Stimulated activated CD4-positive, alpha-beta T cell treated with anti-CD3 and anti-CD28 coated beads, TNF-alpha, amount 100 ng/mL, for 48 hours (primary cell): ENCODE data around the gene ZNF365.
A peak's percentile ranks its signal among the peaks of the same experiment; 100 is the strongest.
"Not testable (repeated sequence)": the region's sequence is repeated elsewhere in the genome, so short reads cannot be mapped to it uniquely, and the experiment has no call there.

Experiments
- DNase-seq, 3 donors: peaks; one replicate each; pipeline ENCODE4 v3.0.0-alpha.2; 2020; ENCODE audit warnings: low read depth in 3 of 3

ZNF365 gene, protein sequence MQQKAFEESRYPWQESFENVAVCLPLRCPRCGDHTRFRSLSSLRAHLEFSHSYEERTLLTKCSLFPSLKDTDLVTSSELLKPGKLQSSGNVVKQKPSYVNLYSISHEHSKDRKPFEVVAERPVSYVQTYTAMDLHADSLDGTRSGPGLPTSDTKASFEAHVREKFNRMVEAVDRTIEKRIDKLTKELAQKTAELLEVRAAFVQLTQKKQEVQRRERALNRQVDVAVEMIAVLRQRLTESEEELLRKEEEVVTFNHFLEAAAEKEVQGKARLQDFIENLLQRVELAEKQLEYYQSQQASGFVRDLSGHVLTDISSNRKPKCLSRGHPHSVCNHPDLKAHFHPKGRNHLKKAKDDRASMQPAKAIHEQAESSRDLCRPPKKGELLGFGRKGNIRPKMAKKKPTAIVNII

DNA sequence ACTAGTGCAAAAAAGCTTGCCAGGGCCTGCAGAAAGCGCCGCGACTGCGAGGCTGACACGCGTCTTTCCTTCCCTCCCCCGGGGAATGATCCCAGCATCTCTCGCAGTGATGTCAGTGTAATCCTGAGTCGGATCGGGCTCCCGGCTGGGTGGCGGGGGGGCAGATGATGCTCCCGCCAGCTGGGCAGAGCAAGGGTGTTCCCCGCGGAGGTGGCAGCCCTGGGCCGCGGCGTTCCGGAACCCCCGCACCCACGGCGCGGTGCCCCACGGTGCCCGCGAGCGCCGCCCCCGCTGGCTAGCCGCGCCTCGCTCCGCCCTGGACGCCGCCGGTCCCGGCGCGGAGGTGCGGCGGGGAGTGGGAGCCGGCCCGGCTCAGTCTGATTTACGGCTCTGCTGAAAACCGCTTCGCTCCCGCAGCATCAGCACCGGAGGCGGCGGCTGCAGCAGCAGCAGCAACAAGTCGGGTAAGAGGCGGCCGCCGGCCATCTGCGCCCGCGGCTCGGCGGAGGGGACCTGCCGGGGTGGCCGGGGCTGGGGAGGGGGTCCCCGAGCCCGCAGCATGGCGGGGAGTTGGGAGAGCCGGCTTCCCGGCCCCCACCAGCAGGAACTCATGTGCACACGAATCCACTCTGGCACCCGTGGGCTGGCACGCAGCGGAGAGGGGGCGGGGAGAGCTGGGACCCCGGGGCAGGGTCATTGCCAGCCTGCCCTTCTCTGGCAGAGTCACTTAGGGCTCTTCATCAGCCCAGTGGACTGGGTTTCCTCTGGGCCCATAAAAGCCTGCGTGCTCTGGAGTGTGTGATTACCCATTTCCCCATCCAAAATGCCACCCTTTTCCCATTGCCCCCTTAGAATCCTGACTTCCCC is at the start of gene ZNF365:
Gene ZNF365, plus strand, starts transcription at position 375 of the 867 bp plus-strand sequence. CDS start 1,825 bp downstream, outside the sequence.
- DNase-seq: peak; percentile 13 to 40 (median 23)

DNA sequence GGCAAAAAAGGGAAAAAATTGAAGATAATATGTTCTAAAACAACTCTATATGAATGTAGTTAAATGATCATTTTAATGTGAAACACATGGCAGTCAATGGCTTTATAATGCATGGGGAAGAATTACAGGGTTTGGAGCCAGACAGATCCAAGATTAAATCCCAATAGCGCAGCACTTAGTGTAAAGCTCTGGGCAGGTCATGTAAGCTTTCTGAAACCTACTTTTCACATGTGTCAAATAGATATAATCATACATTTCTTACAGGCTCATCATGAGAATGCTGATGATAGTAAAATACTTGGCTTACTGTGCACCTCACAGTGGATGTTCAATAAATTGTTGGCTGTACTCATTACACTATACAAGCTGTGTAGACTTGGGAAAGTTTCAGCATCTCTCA is 48.0 kb upstream of the ZNF365 start:
- no peak for DNase-seq

DNA sequence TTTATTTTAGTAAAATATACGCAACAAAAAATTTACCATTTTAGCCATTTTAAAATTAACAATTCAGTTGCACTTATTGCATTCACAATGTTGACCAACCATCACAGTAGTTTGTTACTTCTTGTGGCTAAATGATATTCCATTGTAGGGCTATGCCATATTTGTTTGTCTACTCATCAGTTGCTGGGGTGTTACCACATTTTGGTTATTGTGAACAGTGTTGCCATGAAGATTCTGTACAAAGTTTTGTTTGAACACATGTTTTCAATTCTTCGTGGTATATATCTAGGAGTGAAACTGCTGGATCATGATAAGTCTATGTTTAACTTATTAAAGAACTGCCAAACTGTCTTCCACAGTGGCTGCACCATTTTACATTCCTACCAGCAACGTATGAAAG is 46.3 kb upstream of the ZNF365 start:
- no peak for DNase-seq

DNA sequence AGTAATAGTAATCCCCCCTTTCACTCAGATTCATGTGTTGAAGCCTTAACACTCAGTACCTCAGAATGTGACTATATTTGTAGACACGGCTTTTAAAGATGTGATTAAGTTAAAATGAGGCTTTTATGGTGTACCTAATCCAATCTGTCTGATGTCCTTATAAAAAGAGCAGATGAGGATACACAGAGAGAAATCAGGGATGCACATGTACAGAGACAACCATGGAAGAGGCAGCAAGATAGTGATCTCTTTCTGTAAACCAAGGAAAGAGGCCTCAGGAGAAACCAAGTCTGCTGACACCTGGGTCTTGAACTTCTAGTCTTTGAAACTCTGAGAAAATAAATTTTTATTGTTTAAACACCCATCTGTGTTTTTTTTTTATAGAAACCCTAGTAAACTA is 44.0 kb upstream of the ZNF365 start:
- DNase-seq: no peak

DNA sequence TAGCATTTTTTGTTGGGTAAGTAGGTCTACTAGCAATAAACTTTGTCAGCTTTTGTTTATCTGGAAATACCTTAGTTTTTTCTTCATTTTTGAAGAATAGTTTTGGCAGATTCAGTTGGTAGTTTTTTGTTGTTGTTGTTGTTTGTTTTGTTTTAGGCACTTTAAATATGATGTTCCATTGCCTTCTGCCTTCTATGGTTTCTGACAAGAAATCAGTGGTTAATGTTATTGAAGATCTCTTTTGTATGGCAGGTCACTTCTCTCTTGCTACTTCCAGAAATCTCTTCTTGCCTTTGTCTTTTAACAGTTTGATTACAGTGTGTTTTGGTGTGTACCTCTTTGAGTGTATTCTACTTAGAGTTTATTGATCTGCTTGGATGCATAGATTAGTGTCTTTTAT is 41.8 kb upstream of the ZNF365 start:
- no peak for DNase-seq

DNA sequence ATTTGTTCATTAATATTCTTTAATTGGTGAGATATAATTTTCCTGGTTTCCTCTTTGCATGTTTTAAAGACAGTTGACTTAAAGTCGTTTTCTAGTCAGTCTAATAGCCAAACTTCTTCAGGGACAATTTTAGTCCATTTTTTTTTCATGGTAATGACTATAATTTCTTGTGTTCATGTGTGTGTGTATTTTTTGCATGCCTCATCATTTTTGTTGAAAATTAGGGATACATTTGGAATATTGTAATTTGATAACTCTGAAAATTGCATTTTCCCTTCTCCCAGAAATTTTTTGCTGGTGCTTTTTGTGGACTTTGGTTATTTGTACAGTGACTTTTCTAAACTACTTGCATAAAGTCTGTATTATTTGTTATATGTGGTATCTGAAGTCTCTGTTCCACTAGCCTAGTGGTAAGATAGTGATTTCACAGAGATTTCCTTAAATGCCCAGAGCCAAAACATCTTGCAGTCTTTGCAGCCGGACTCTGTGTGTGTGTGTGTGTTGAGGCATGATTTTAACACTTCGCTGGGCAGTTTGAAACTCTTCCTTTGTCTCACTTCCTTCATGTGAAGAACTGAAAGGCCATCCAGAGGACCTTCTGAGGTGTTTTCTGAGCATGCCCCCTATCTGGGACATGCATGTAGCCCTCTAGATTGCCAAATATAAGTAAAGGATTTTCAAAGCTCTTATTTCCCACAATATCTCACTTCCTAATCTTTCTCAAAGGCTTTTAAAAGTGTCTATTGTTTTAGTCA is 40.9 kb upstream of the ZNF365 start:
- no peak for DNase-seq

DNA sequence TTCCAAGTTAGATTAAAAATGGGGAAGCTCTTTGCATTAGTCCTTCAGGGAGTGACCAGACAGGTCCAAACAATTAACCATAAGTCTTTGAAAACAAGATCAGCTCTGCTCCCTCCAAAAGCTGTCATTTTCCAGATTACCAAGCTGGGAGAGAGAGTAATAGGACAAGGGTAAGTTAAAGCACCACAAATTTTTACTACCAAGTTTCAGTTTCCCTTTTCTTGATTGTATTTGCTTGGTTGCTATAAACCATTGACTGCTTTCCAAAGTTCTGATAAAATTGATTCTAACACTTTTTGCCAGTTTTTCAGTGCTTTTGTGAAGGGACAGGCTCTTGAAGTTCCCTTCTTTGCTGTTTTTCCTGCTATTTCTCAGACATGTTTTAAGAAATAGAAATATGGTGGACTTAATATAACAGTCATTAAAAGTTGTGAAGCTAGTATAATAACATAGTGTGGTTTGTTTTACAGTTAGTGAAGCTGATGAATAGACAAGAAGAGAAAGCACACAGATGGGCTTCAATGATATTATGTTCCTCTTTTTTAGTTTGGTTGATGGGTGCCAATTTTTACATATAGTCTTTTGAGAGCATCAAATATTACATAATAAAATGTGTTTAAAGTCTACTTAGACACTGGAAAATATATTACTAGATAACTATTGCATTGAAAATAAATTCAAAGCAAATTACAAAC is 40.0 kb upstream of the ZNF365 start:
- DNase-seq: no peak

DNA sequence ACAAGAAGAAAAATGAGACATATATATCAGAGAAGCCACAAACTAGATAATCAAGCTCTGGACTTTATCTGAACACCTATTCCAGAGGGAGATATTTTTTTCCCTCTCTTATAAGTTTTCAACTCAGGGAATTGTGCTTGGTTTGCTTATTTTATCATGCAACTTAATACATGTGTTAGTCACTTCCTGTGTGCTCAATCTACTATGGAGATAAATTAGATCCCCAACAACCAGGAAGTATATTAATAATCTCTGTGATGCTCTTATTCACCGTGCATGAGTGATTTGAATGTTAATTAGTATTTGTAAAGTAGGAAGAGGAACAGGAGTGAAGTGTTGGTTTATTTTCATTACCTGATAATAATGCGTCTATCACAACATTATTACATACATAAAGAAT is 38.8 kb upstream of the ZNF365 start:
- no peak for DNase-seq

DNA sequence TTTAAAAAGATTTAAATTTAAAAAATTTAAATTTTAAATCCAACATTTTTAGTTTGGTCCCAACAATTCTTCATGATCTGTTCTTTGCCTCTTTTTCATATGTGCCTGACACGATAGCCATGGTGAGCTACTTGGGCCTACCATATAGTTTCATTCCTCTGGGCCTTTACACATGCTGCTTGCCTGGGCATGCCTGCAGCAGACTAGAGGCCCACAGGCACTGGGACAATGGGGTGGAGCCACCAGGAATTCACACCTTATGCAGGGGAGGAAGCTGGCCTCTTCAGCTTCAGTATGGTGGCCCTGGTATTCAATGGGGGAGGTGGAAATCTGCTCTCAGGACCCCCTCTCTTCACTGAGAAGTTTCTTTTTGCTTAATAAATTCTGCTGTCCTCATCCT is 37.8 kb upstream of the ZNF365 start:
- DNase-seq: no peak

DNA sequence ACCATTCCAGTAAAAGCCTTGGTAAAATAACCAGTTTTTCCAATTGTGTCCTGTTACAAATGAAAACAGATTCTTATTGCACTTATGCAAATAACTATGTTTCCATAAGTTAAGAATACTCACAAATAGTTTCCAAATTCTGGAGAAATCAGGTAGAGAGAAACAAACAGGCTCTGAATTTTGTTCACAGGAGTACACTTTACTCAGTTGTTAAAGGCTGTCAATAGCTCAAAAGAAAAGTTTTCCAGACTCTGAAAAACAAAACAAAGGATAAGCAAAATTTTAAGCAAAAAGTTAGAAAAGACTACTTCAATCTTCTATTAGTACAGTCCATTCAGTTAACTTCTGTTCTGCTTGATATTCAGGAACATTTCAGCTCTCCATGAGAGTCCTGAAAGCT is 32.8 kb upstream of the ZNF365 start:
- DNase-seq: no peak

DNA sequence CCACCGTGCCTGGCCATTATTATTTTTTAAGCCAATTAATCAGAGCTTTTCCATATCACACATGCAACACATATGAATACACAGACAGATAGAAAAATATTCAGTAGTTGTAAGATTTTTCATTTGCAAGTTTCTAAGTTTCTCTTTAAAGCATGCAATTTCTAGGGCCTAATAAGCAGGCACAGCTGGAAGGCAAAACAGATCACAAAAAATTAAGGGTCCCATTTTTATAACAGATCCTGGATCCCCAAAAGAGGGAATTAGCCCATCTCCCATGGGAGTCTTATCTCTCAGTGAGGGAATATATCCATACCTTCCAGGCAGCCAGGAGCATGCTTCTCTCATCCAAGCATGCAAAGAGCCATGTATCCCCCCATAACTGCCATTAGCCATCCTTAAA is 31.2 kb upstream of the ZNF365 start:
- DNase-seq: no peak

DNA sequence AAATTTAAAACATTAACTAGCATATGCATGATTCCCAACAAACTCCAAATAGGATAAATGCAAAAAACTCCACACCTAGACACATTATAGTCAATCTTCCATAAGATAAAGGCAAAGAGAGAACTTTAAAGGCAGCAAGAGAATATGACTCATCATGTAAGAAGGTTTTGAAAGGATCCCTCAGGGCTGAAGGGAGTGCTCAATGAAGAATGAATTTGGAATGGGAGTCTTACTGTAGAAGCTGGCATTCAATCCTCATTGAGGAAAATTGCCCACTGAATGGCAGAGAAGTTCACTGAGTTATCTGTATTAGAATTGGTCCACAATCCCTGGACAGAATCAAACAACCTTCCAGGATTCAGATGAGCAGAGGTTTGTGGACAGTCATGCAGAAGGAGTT is 26.1 kb upstream of the ZNF365 start:
- DNase-seq: no peak

DNA sequence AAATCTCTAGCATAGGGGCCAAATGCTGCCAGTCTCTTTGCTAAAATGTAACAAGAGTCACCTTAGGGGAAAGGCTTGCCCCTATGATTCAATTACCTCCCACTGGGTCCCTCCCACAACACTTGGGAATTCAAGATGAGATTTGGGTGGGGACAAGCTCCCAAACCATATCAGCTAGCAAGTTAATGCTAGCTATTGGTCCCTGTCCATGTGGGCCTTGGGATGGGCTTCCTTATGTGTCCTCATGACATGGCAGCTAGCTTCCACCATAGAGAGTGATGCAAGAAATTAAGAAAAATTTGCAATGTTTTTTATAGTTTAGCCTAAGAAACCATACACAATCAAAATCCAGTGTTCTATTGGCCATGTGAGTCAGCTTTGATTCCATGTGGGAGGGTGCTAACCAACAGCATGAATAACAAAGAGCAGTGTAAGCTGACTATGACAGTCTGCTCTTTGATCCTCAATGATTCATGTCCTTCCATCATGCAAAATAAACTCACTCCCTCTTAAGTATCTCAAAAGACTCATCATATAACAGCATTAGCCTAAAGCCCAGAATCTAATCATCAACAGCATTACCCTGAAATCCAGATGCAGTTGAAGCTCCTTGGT is 21.7 kb upstream of the ZNF365 start:
- DNase-seq: peak in 2 of 3 donors; percentile 7 to 13

DNA sequence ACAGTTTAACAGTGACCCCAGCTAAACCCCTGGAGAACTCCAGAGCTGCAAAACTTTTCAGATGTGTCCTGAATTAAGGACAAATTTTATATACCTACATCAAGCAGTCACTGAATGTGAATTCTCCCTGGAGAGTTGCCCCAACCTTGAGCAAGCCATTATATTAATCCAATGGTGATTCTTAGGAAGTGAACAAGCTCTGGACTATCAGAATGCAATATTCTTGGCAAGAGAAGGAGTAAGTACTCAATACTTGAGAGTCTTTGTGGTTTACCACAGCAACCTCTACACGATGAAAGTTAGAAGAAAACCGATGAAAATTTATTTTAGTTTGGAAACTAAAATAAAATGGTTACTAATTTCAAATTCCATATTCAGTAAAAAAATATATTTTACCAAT is 19.3 kb upstream of the ZNF365 start:
- DNase-seq: no peak

DNA sequence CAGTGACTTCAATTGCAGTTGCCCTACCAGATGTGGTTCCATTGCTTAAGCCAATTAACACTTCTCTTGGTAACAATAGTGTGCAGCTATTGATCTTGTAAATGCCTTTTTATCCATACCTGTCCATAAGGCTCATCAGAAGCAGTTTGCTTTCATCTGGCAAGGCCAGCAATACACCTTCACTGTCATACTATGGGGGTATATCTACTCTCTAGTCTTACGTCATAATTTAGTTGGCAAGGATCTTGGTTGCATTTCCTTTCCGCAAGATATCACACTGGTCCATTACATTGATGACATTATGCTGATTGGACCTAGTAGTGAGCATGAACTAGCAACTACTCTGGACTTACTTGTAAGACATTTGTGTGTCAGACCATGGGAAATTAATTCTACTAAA is 17.7 kb upstream of the ZNF365 start:
- DNase-seq: no peak

DNA sequence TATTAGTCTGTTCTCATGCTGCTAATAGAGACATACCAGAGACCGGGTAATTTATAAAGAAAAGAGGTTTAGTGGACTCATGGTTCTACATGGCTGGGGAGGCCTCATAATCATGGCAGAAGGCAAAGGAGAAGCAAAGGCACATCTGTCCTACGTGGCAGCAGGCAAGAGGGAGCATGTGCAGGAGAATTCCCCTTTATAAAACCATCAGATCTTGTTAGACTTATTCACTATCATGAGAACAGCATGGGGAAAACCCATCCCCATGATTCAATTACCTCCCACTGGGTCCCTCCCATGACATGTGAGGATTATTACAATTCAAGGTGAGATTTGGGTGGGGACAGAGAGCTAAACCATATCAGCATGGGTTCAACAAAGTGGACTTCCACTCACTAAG is 16.0 kb upstream of the ZNF365 start:
- DNase-seq: not testable (repeated sequence)

DNA sequence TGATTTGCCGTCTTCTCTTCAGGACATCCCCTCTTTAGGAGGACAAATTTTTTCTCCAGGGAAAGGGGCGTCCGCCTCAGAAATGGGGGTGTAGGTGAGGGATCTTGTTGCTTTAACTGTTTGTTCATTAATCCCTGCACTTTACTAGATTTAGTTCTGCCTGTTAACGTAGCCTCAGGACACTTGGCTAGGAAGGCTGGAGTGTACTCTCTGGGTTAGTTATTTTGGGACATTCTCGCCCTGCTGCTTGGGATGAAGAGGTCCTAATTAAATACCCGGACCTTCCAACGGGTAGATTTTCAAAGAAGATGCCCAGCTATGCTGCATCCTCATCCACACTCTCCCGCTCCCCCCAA is 552 bp upstream of the ZNF365 start:
- no peak for DNase-seq

DNA sequence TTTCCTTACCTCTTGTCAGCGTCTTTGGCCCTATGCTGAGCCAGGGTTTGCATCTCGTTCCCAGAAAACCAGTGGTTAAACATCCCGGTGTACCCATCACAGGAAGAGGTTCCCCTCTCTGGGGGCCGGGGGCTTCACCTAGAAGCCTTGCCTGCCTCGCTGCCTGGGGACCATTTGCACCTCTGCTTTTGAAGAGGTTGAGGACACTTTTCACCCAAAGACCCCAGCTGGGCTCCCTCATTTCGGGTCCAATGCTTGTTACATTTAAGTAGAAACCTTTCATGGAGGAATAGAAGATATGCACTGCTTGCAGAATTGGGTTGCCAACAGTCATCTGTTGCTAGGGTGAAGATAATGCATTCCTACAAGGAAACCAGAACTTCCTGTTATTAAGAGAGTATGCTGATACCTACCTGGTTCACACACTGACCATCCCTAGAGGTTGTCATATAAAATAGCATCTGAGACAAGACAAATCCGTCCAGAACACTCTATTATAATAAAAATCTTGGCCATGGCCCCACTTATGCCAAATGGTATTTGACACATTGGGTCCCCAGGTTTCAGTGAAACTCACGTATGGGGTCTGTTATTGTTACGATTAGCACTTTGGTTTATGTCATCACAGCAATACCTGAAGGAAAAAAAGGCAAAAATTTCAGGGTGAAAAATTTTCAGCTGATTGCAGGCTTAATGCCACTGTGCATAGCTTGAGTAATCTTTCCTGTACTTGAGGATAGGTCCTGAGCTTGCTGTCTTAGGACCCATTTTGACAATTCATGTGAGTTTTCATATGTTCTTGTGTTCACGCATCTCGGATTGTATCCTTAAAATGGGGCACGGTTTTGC is 917 bp downstream of the ZNF365 start:
- DNase-seq: no peak

DNA sequence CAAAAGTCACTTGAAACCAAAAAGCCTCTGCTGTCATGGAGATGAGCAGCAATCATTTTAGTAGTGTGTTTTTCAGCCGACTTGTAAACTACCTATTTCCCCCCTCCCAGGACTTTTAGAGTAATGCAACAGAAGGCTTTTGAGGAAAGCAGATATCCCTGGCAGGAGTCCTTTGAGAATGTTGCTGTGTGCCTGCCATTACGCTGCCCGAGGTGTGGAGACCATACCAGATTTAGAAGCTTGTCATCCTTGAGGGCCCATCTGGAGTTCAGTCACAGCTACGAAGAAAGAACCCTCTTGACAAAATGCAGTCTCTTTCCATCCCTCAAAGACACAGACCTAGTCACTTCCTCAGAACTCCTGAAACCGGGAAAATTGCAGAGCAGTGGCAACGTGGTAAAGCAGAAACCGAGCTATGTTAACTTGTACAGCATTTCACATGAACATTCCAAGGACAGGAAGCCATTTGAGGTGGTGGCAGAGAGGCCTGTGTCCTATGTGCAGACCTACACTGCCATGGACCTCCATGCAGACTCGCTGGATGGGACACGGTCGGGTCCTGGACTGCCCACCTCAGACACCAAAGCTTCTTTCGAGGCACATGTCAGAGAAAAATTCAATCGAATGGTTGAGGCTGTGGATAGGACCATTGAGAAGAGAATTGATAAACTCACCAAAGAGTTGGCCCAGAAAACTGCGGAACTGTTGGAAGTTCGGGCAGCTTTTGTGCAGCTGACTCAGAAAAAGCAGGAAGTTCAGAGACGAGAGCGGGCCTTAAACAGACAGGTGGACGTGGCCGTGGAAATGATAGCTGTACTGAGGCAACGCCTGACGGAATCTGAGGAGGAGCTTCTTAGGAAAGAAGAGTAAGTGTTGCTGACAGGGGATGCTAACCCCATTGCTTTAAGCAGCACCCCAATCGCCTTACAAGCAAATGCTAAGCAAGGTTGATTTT is 2.2 kb downstream of the ZNF365 start:
- no peak for DNase-seq
